Measurements from ENCODE around the gene FAR2. TPM values are rescaled to one million over a fixed set of nuclear protein-coding genes. Genes with fewer than 3 reads are reported as not detected.

Gene FAR2
- polyA plus RNA-seq, 1 donor (not counting 4 experiments of a cell fraction or from before 2014, with no cell fraction given), result 9.2 TPM

- no peak for TF ChIP-seq CTCF (optimal IDR thresholded peaks at IDR 0.05 in 1 of 3, IDR thresholded peaks at IDR 0.05 in 1 of 3, conservative IDR thresholded peaks at IDR 0.05 in 1 of 3; ENCODE audit: extremely low read depth in 1 of 3, insufficient read depth in 2 of 3, low read length in 3 of 3)
- TF ChIP-seq EZH2 (IDR thresholded peaks at IDR 0.05; ENCODE audit: low read length), result no peak
- no peak for DNase-seq (ENCODE audit: low read depth, low spot score)
- no peak overlapping the region for H3K27ac ChIP-seq (ENCODE audit: control insufficient read depth, insufficient read depth, low read length)
- H3K36me3 ChIP-seq (ENCODE audit: control insufficient read depth in 2 of 2, extremely low read depth in 1 of 2, insufficient read depth in 2 of 2, low read length in 2 of 2), result no peaks in the 10 kb centered on the region
- H3K4me1 ChIP-seq (ENCODE audit: control insufficient read depth, extremely low read depth, insufficient read depth, low read length), result no peaks in the 10 kb centered on the region
- H3K9me3 ChIP-seq (ENCODE audit: control insufficient read depth, low read depth, low read length), result no peaks in the 10 kb centered on the region
- H3K79me2 ChIP-seq (ENCODE audit: control insufficient read depth, insufficient read depth, low read length), result no peaks in the 10 kb centered on the region
- H4K20me1 ChIP-seq (ENCODE audit: control insufficient read depth, extremely low read depth, insufficient read depth, low read length), result no peaks in the 10 kb centered on the region
- H2AFZ ChIP-seq (ENCODE audit: control insufficient read depth, low read length), result no peak overlapping the region
- H3K9ac ChIP-seq (ENCODE audit: control insufficient read depth, extremely low read depth, insufficient read depth, low read length), result no peak overlapping the region
- no peaks in the 10 kb centered on the region for H3K27me3 ChIP-seq (ENCODE audit: control insufficient read depth, extremely low read depth, insufficient read depth, low read length)
- no peak overlapping the region for H3K4me2 ChIP-seq (ENCODE audit: control insufficient read depth, extremely low read depth, insufficient read depth, low read depth, low read length)
- FAIRE-seq, result no peak
- no peaks in the 10 kb centered on the region for H3K9me1 ChIP-seq (ENCODE audit: control insufficient read depth, extremely low read depth, insufficient read depth, low read length)
- H3K4me3 ChIP-seq (ENCODE audit: control insufficient read depth in 2 of 3, extremely low read depth in 1 of 3, insufficient read depth in 2 of 3, low read depth in 1 of 3, low read length in 3 of 3), result no peak overlapping the region
- dilution Hi-C loops (cut with MboI; ENCODE audit: extremely low pct_ligation_motif_present, low sequenced_read_pairs), result no loop called here
These were observed 155.3 kb downstream of the FAR2 start for GRCh38 chr12:29304388-29304787.

- dilution Hi-C loops (cut with MboI; ENCODE audit: extremely low pct_ligation_motif_present, low sequenced_read_pairs), result no loop called here
- Histone ChIP-seq H4K20me1 (ENCODE audit: control insufficient read depth, extremely low read depth, insufficient read depth, low read length) (no peaks in the 10 kb centered on the region), H3K4me3 (ENCODE audit: control insufficient read depth in 2 of 3, extremely low read depth in 1 of 3, insufficient read depth in 2 of 3, low read depth in 1 of 3, low read length in 3 of 3) (no peak overlapping the region), H3K36me3 (ENCODE audit: control insufficient read depth in 2 of 2, extremely low read depth in 1 of 2, insufficient read depth in 2 of 2, low read length in 2 of 2) (no peaks in the 10 kb centered on the region), H3K4me1 (ENCODE audit: control insufficient read depth, extremely low read depth, insufficient read depth, low read length) (no peaks in the 10 kb centered on the region), H3K9me1 (ENCODE audit: control insufficient read depth, extremely low read depth, insufficient read depth, low read length) (no peaks in the 10 kb centered on the region), H3K9ac (ENCODE audit: control insufficient read depth, extremely low read depth, insufficient read depth, low read length) (no peak overlapping the region), H3K4me2 (ENCODE audit: control insufficient read depth, extremely low read depth, insufficient read depth, low read depth, low read length) (no peak overlapping the region), H2AFZ (ENCODE audit: control insufficient read depth, low read length) (no peak overlapping the region), H3K79me2 (ENCODE audit: control insufficient read depth, insufficient read depth, low read length) (no peaks in the 10 kb centered on the region), H3K27ac (ENCODE audit: control insufficient read depth, insufficient read depth, low read length) (no peak overlapping the region), H3K9me3 (ENCODE audit: control insufficient read depth, low read depth, low read length) (no peaks in the 10 kb centered on the region), H3K27me3 (ENCODE audit: control insufficient read depth, extremely low read depth, insufficient read depth, low read length) (no peaks in the 10 kb centered on the region)
- no peak for FAIRE-seq
- TF ChIP-seq EZH2 (IDR thresholded peaks at IDR 0.05; ENCODE audit: low read length) (no peak), CTCF (optimal IDR thresholded peaks at IDR 0.05 in 1 of 3, IDR thresholded peaks at IDR 0.05 in 1 of 3, conservative IDR thresholded peaks at IDR 0.05 in 1 of 3; ENCODE audit: extremely low read depth in 1 of 3, insufficient read depth in 2 of 3, low read length in 3 of 3) (no peak)
- no peak for DNase-seq (ENCODE audit: low read depth, low spot score)
These were observed 157.2 kb downstream of the FAR2 start for GRCh38 chr12:29306266-29306665.

All from keratinocyte (primary cell).